Omental fat pad (tissue), 4 donors: Measurements from ENCODE around the gene DSTN. TPM values are rescaled to one million over a fixed set of nuclear protein-coding genes. Genes with fewer than 3 reads are reported as not detected.

ENCODE experiments used
- ATAC-seq: fragments of 150-250 bp; one replicate; pipeline ENCODE4 v1.9.1; 2016; ENCODE audit warnings: mild to moderate bottlenecking, moderate library complexity; ENCODE audit not compliant: low FRiP score
- DNase-seq: peaks from one replicate; pipeline ENCODE4 v3.0.0-alpha.2; 2019; ENCODE audit warnings: low spot score
- CTCF ChIP-seq, 3 donors: fragments of 450-650 bp; IDR thresholded peaks; one replicate each; pipeline ENCODE4 v1.5.1; 2016 to 2017; ENCODE audit warnings: antibody characterized with exemption in 3 of 3, mild to moderate bottlenecking in 3 of 3, moderate library complexity in 2 of 3
- total RNA-seq, 4 donors: library from RNA; depleted of rRNA; stranded (reverse); fragments of >200 nt; gene quantifications; one replicate each; pipeline ENCODE4 v1.1.0, GENCODE V29; 2016

DSTN gene
- total RNA-seq, 4 donors from 2014 or later = 147 to 228 (median 170) TPM

- TF ChIP-seq CTCF (IDR thresholded peaks at IDR 0.05) = no peak
- no peak for DNase-seq
- peak; percentile 77 for ATAC-seq
These were observed 11.5 kb upstream of the DSTN start for GRCh38 chr20:17558154-17558940.

- DNase-seq (no peak), ATAC-seq (no peak)
- TF ChIP-seq CTCF (IDR thresholded peaks at IDR 0.05) = no peak
These were observed 11.0 kb upstream of the DSTN start for GRCh38 chr20:17558941-17559304.

- ATAC-seq (no peak), DNase-seq (no peak)
- TF ChIP-seq CTCF (IDR thresholded peaks at IDR 0.05) = no peak
These were observed 10.5 kb upstream of the DSTN start for GRCh38 chr20:17559338-17559737.

GRCh38 chr20:17560344-17561074 lies 9.4 kb upstream of the DSTN start:
- TF ChIP-seq CTCF (IDR thresholded peaks at IDR 0.05) = no peak
- no peak for DNase-seq
- ATAC-seq = no peak

GRCh38 chr20:17562804-17563305 lies 7.0 kb upstream of the DSTN start:
- ATAC-seq (peak; percentile 60), DNase-seq (no peak)
- TF ChIP-seq CTCF (IDR thresholded peaks at IDR 0.05) = no peak

GRCh38 chr20:17565169-17565845 lies 4.6 kb upstream of the DSTN start:
- no peak for TF ChIP-seq CTCF (IDR thresholded peaks at IDR 0.05)
- ATAC-seq = no peak
- DNase-seq = no peak
